Spleen (tissue), 11 donors: ENCODE data around the gene SLC2A14. TPM values are rescaled to one million over a fixed set of nuclear protein-coding genes. Genes with fewer than 3 reads are reported as not detected.
A peak's percentile ranks its signal among the peaks of the same experiment; 100 is the strongest.
"Not testable (repeated sequence)": the region's sequence is repeated elsewhere in the genome, so short reads cannot be mapped to it uniquely, and the experiment has no call there.

Source experiments
- DNase-seq: peaks from one replicate; pipeline ENCODE4 v3.0.0-alpha.2; 2020
- H3K27ac ChIP-seq, 8 donors: fragments of 200-600 bp; sonication (generic) in 7 of 8; 1 replicate in 4 of 8; 2 replicates in 4 of 8; pipeline versions ENCODE4 v1.5.0 to v1.8.0; 2016 to 2021; ENCODE audit warnings: inconsistent platforms in 4 of 8, mild to moderate bottlenecking in 4 of 8, moderate library complexity in 1 of 8
- H3K27me3 ChIP-seq, 7 donors: fragments of 200-600 bp; sonication (generic) in 6 of 7; replicated peaks in 1 of 7; 1 replicate in 4 of 7; 2 replicates in 3 of 7; pipeline versions ENCODE4 v1.5.0 to v1.8.0; 2016 to 2021; ENCODE audit warnings: inconsistent platforms in 3 of 7, mild to moderate bottlenecking in 1 of 7
- H3K36me3 ChIP-seq, 6 donors: fragments of 200-600 bp; sonication (generic) in 5 of 6; 1 replicate in 4 of 6; 2 replicates in 2 of 6; pipeline versions ENCODE4 v1.5.0 to v1.8.0; 2016 to 2021; ENCODE audit warnings: inconsistent platforms in 2 of 6
- H3K4me1 ChIP-seq, 6 donors: fragments of 200-600 bp; sonication (generic) in 5 of 6; 1 replicate in 3 of 6; 2 replicates in 3 of 6; pipeline versions ENCODE4 v1.5.0 to v1.8.0; 2016 to 2021; ENCODE audit warnings: inconsistent platforms in 3 of 6
- H3K4me3 ChIP-seq, 8 donors: fragments of 200-600 bp; sonication (generic) in 7 of 8; 1 replicate in 4 of 8; 2 replicates in 4 of 8; pipeline versions ENCODE4 v1.5.0 to v1.8.0; 2016 to 2021; ENCODE audit warnings: inconsistent platforms in 4 of 8, mild to moderate bottlenecking in 4 of 8, moderate library complexity in 2 of 8
- H3K9me3 ChIP-seq, 8 donors: fragments of 200-600 bp; sonication (generic) in 7 of 8; 1 replicate in 4 of 8; 2 replicates in 4 of 8; pipeline versions ENCODE4 v1.5.0 to v1.8.0; 2016 to 2021; ENCODE audit warnings: inconsistent platforms in 4 of 8
- POLR2A ChIP-seq, 3 donors: fragments of 450-650 bp; IDR thresholded peaks; one replicate each; pipeline ENCODE4 v1.5.1; 2017; ENCODE audit warnings: antibody characterized with exemption in 3 of 3, mild to moderate bottlenecking in 1 of 3
- POLR2AphosphoS5 ChIP-seq, 3 donors: sonication (generic); formaldehyde crosslinking; IDR thresholded peaks; one replicate each; pipeline ENCODE4 v1.5.1; 2017; ENCODE audit warnings: antibody characterized with exemption in 3 of 3
- WGBS, 5 donors: extraction: QIAGEN DNeasy Blood & Tissue Kit in 3 of 5; methylation state at CpG; one replicate each; pipeline versions ENCODE4 v1.1.5 to v1.1.7; 2013 to 2018; 5-methylcytosine and 5-hydroxymethylcytosine counted together
- intact Hi-C: fragments of 100-400 bp; cut with DNase I; formaldehyde crosslinking; loops from one replicate; pipeline ENCODE4 v1.15.0; 2023; ENCODE audit warnings: low total_unique reads
- polyA plus RNA-seq, 3 donors: library from polyadenylated mRNA; stranded (reverse); fragments of 200-250 nt; gene quantifications; one replicate each; pipeline ENCODE4 v1.2.1, GENCODE V29; 2013
- total RNA-seq, 7 donors: library from RNA; depleted of rRNA in 3 of 7; stranded (reverse); fragments of >200 nt in 3 of 7; fragmentation: NEBNext Ultra II Directional in 4 of 7; extraction: Animal tissue kit (Norgen Biotek cat#: 25700) in 4 of 7; gene quantifications; one replicate each; pipeline versions ENCODE4 v1.1.0 to v1.2.1, GENCODE V29; 2016 to 2021
- TF ChIP-seq, protein P1 (sequence below), 11 experiments: fragments of 200-600 bp in 7 of 11; fragments of 450-650 bp in 4 of 11; sonication (generic) in 4 of 11; IDR thresholded peaks in 8 of 11; conservative IDR thresholded peaks in 3 of 11; 1 replicate in 7 of 11; 2 replicates in 4 of 11; pipeline versions ENCODE4 v1.4.0 to v1.8.0; 2016 to 2021; ENCODE audit warnings: antibody characterized with exemption in 11 of 11, inconsistent platforms in 4 of 11, mild to moderate bottlenecking in 1 of 11
- donor health status: healthy with polysubstance abuse.
- donor health status: DM: no; HTN: no; CAD: no; lungs with moderate emphysema.
- donor health status: DM: no; HTN: no; CAD: no.
- donor health status: Bipolar disorder and iron deficiency.
- donor health status: healthy.
- donor health status: DM: no; HTN: no; CAD: no.
- donor health status: DM: yes; HTN: yes; CAD: no.

Gene SLC2A14
- total and polyA plus RNA-seq, 10 donors: 0.37 to 7.4 (median 2.9) TPM; not detected in 5

GRCh38 chr12:7806863-7807487 is 65.7 kb downstream of the SLC2A14 start:
- WGBS, 5 donors: 1 to 10% (median 2%) methylated on average over 2 of the region's 2 CpGs
- Histone ChIP-seq H3K27me3 (peaks cover 0 to 23% (median 0%) of the 10 kb centered on the region in 7 donors), H3K36me3 (no peaks in the 10 kb centered on the region), H3K4me3 (no peak overlapping the region), H3K27ac (no peak overlapping the region), H3K9me3 (no peaks in the 10 kb centered on the region), H3K4me1 (peaks cover 0 to 6% (median 0%) of the 10 kb centered on the region in 6 donors)
- peak; percentile 77 for DNase-seq
- TF ChIP-seq POLR2AphosphoS5 (IDR thresholded peaks at IDR 0.05): no peak
- TF ChIP-seq, protein P1, sequence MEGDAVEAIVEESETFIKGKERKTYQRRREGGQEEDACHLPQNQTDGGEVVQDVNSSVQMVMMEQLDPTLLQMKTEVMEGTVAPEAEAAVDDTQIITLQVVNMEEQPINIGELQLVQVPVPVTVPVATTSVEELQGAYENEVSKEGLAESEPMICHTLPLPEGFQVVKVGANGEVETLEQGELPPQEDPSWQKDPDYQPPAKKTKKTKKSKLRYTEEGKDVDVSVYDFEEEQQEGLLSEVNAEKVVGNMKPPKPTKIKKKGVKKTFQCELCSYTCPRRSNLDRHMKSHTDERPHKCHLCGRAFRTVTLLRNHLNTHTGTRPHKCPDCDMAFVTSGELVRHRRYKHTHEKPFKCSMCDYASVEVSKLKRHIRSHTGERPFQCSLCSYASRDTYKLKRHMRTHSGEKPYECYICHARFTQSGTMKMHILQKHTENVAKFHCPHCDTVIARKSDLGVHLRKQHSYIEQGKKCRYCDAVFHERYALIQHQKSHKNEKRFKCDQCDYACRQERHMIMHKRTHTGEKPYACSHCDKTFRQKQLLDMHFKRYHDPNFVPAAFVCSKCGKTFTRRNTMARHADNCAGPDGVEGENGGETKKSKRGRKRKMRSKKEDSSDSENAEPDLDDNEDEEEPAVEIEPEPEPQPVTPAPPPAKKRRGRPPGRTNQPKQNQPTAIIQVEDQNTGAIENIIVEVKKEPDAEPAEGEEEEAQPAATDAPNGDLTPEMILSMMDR (IDR thresholded peaks at IDR 0.05 in 8 of 11, conservative IDR thresholded peaks at IDR 0.05 in 3 of 11): peak; percentile 57 to 90 (median 84)
- intact Hi-C loops: loop anchor here (2.0 kb wide), 1 partner anchor 130 kb away; no protein-coding TSS in a partner anchor

GRCh38 chr12:7806319-7806718 is 66.4 kb downstream of the SLC2A14 start:
- not testable (repeated sequence) for H3K9me3 ChIP-seq, H3K4me3 ChIP-seq, H3K27ac ChIP-seq, H3K4me1 ChIP-seq, H3K36me3 ChIP-seq, DNase-seq
- 71 to 88% (median 79%) methylated on average over 6 of the region's 6 CpGs for WGBS, 5 donors
- H3K27me3 ChIP-seq: peaks cover 0 to 19% (median 0%) of the 10 kb centered on the region in 7 donors
- intact Hi-C loops: loop anchor here (2.0 kb wide), 1 partner anchor 130 kb away; no protein-coding TSS in a partner anchor

DNA sequence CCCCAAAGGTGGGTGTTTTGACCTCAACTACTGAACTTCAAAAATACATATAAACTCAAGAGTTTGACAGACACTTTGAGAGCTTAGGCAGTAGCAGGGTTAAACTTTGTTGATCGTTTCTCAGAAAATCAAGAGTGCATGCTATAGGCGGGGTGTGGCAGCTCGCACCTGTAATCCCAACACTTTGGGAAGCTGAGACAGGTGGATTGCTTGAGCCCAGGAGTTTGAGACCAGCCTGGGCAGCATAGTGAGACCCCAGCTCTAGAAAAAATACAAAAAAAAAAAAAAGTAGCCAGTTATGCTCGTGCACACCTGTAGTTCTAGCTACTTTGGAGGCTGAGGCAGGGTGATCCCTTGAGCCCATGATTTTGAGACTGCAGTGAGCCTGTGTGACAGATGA is 71.3 kb downstream of the SLC2A14 start:
- H3K36me3 ChIP-seq: no peaks in the 10 kb centered on the region
- no peak overlapping the region for H3K4me3 ChIP-seq
- peak; percentile 2 for DNase-seq
- H3K4me1 ChIP-seq: peaks cover 0 to 7% (median 0%) of the 10 kb centered on the region in 6 donors
- TF ChIP-seq, protein P1 (IDR thresholded peaks at IDR 0.05 in 8 of 11, conservative IDR thresholded peaks at IDR 0.05 in 3 of 11): no peak
- no peak for TF ChIP-seq POLR2A (IDR thresholded peaks at IDR 0.05)
- no peak for TF ChIP-seq POLR2AphosphoS5 (IDR thresholded peaks at IDR 0.05)
- no peak overlapping the region for H3K27ac ChIP-seq
- H3K27me3 ChIP-seq: peaks cover 0 to 4% (median 0%) of the 10 kb centered on the region in 7 donors
- WGBS, 5 donors: 64 to 75% (median 70%) methylated on average over 4 of the region's 4 CpGs
- intact Hi-C loops: no loop called here
- H3K9me3 ChIP-seq: no peaks in the 10 kb centered on the region

GRCh38 chr12:7798750-7799308 is 73.9 kb downstream of the SLC2A14 start:
- intact Hi-C loops, H3K27me3 ChIP-seq: not testable (repeated sequence)
- WGBS, 5 donors: 65 to 85% (median 81%) methylated on average over 1 of the region's 4 CpGs

DNA sequence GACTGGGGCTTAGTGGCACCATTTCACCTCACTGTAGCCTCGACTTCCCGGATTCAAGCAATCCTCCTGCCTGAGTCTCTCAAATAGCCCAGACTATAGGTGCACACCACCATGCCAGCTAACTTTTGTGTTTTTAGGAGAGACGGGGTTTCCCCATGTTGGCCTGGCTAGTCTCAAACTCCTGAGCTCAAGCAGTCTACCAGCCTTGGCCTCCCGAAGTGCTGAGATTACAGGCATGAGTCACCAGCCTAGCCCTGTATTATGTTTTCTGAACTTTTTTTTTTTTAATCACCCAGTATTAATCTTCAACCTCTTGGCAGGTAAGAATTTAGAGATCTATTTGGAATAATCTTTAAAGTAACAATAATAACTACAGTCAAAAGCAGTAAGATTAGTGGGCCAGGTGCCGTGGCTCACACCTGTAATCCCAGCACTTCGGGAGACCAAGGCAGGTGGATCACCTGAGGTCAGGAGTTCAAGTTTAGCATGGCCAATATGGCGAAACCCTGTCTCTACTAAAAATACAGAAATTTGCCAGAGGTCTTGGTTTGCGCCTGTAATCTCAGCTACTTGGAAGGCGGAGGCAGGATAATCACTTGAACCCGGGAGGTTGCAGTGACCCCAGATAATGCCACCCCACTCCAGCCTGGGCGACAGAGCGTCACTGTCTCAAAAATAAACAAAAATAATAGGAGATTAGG is 74.9 kb downstream of the SLC2A14 start:
- WGBS, 5 donors: 65 to 84% (median 81%) methylated on average over 12 of the region's 12 CpGs
- no peaks in the 10 kb centered on the region for H3K36me3 ChIP-seq
- H3K27ac ChIP-seq: no peak overlapping the region
- H3K9me3 ChIP-seq: no peaks in the 10 kb centered on the region
- no peak for TF ChIP-seq POLR2A (IDR thresholded peaks at IDR 0.05)
- H3K4me3 ChIP-seq: no peak overlapping the region
- intact Hi-C loops: no loop called here
- no peaks in the 10 kb centered on the region for H3K27me3 ChIP-seq
- H3K4me1 ChIP-seq: peaks cover 0 to 7% (median 0%) of the 10 kb centered on the region in 6 donors
- DNase-seq: peak; percentile 15

More at GRCh38 chr12:7798750-7799308, 73.9 kb downstream of the SLC2A14 start:
- H3K27ac ChIP-seq, H3K9me3 ChIP-seq, DNase-seq, H3K4me1 ChIP-seq, H3K4me3 ChIP-seq, H3K36me3 ChIP-seq: not testable (repeated sequence)

DNA sequence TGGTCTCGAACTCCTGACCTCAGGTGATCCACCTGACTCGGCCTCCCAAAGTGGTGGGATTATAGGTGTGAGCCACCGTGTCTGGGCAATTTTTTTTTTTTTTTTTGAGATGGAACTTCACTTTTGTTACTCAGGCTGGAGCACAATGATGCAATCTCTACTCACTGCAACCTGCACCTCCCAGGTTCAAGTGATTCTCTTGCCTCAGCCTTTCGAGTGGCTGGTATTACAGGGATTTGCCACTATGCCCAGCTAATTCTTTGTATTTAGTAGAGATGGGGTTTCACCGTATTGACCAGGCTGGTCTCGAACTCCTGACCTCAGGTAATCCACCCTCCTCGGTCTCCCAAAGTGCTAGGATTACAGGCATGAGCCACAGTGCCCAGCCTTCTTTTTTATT is 75.4 kb downstream of the SLC2A14 start:
- H3K9me3 ChIP-seq, H3K27ac ChIP-seq, intact Hi-C loops, H3K27me3 ChIP-seq, H3K4me1 ChIP-seq, DNase-seq, H3K36me3 ChIP-seq, H3K4me3 ChIP-seq: not testable (repeated sequence)
- WGBS, 5 donors: 81 to 84% (median 82%) methylated on average over 5 to 7 of the region's 7 CpGs
